ENCODE measurements around the gene DUSP10.

The DUSP10 gene

DNA sequence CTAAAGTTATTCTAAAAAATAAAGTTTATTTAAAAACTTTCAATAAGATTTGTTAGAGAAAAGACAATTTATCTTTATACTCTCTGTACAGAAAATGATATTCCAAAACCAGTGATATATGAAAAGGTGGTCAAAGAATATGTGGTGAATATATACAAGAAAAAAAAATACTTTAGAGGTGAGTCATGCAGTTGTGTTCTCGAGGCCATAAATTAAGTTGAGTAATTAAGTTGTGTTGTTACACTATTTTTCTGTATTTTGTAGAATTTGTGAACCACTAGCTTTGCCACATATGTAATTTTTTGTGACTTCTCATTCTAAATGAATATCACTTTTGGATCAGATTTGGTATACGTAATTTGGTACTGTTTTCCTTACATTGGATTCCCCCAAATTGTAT lies 23.6 kb upstream of the DUSP10 start:
- no peak for DNase-seq (ENCODE audit: low read depth, low spot score)

DNA sequence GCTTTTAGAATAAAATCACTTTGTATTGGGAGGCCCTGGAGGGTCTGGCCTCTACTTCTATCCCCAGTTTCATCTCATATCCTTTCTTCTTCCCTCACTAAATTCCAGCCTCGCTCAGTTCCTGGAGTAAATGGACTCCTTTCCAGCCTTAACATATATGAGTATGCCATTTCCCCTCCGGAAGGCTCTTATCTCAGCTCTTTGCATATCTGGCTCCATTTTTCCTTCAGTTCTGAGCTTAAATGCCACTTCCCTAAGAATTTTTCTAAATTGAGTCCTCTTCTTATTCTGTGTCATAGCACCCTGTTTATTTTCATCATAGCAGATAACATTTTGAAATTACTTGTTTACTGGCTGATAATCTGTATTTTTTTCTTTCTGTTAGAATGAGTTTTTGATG lies 20.2 kb upstream of the DUSP10 start:
- DNase-seq (ENCODE audit: low read depth, low spot score) = no peak

DNA sequence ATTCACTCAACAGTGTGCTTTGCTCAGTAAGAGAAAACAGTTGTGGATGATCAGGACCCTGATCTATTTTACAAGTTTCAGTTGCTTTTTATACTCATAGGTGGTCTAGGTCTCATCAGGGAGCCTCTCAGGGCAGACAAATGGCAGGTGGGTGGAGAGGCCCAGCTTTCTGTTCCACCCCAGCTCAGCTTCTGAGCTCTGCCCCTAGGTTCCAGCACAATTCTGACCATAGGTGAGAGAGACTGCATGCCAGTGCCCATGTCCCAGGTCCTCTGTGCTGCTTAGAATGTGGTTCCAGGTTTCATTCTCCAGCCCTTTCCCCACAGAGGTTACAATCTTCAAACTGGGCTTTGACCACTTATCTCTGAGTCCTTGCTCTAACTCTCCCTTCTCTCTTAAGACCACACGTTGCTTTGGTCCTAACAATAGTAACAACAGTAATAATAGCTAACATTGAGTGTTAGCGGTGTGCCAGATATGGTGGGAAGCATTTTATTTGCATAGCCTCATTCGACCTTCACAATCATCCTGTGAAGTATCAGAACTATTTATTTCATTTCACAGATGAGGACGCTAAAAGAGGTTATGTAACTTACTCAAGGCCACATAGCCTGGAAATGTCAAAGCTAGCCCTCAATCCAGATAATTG lies 19.6 kb upstream of the DUSP10 start:
- no peak for DNase-seq (ENCODE audit: low read depth, low spot score)

DNA sequence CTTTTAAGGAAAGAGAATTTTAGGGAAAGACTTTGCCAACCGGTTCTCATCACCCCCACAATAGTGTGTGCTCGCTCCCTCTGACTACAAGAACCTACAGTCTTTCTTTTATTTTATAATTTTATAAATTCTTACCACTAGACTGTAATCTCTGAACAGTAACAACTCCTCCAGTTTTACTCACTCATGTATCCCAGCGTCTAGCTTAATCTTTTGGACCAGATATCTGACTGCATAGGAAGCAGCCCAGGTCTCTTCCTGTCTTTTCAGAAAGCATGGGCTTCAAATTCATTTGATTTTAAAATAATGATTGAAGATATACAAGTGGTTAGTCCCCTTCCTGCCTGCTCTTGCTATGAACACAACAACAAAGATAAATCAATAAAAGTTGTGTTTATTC lies 19.0 kb upstream of the DUSP10 start:
- no peak for DNase-seq (ENCODE audit: low read depth, low spot score)

DNA sequence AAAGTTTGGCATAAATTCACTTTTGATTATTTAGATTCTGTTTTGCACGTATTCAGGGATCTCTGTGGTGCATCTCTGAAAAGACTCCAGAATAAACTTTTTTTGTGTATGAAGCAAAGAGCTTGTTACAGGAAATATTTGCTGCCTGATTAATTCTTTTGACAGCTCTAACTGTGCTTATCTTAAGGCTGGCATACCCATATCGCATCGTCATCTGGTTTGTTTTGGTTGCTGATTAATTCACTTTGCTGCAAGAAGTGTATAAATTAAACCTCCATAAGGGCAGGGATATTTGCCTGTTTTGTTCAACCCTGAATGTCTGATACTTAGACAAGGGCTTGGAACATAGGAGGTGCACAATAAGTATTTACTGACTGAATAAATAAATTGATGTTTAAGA lies 17.5 kb upstream of the DUSP10 start:
- DNase-seq (ENCODE audit: low read depth, low spot score) = no peak

DNA sequence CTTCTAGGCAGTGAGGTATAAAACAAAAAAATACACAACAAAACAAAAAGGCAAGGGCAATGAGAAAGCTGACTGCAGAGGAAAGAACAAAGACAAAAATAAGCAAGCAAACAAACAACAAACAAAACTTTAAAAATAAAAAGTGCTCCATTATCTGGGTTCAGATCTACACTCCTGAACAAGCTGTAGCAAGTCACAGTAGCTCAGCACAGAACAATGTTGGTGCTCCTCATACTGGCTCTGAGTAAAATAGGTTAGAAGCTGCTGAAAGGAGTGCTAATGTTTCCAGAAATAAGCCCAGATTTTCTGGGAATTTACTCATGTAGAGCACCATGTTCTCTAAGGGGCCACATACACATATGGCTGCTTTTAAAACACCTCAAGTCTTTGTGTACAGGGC lies 16.6 kb upstream of the DUSP10 start:
- DNase-seq (ENCODE audit: low read depth, low spot score) = no peak

DNA sequence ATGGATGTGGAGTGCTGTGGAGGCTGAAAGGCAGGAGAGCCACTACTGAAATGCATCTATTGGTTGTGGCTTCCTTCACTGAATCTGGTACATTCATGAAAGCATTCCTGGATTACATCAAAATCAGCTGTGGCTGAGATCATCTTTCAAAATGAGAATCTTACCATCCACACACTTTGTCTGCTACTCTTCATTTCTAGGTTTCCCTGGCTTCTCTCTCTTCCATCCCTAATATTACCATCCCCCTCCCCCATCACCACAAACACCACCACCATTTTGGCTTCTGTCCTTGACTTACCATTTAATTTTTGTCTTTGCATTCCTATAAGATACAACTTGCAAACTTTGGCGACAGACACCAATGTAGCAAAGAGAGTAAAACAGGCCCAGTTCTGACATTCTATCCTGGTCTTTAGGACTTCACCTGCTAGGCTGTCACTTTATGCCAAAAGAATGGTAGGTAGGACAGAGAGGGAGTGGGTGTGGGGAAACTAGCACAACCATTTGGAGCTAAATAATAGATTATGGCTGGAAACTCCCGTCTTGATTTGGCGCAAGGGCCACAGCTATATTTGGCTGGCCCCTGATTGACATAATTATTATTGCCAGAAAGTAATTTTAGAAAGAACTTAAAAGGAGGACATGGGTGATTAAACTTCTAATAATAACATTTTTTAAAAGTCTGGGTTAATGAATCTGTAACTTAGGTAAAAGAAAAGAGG lies 15.1 kb upstream of the DUSP10 start:
- no peak for DNase-seq (ENCODE audit: low read depth, low spot score)

DNA sequence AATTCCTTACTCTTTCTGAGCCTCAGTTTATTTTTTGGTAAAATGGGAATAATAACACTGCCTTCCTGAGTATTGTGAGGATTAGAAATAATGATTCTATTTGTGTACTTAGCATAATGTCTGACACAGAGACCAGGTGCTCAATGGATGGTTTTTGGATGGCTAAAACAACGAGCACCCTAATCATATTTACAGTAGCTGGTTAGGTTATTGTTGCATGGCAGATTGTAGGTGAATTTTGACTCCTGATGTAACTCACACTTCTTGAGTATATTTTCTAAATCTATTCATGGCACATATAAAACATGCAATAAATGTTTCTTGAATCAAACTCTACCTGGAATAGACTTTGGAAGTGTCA lies 11.9 kb upstream of the DUSP10 start:
- no peak for DNase-seq (ENCODE audit: low read depth, low spot score)

DNA sequence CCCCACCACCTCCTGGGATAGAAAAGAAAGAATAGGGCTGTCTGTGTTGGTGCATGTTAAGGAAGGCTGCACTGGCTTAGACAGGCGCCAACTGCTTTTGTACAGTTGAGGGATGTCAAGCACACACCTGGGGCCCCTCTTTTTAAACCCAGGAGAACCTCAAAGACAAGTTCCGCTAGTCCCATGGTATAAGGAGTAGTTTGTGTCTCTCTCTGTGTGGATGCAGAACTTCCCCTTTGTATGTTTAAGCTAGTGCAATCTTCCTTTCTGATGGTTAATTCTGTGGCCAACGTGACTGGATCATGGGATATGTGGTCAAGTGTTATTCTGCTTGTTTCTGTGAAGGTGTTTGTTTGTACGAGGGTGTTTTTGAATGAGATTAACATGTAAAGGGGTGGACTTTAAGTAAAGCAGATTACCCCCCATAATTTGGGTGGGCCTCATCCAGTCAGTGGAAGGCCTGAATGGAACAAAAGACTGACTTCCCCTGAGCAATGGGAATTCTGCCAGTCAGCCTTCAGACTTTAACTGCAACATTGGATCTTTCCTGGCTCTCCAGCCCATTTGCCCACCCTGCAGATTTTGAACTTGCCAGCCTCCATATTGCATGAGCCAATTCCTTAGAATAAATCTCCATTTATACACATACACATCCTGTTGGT lies 9.5 kb upstream of the DUSP10 start:
- no peak for DNase-seq (ENCODE audit: low read depth, low spot score)

DNA sequence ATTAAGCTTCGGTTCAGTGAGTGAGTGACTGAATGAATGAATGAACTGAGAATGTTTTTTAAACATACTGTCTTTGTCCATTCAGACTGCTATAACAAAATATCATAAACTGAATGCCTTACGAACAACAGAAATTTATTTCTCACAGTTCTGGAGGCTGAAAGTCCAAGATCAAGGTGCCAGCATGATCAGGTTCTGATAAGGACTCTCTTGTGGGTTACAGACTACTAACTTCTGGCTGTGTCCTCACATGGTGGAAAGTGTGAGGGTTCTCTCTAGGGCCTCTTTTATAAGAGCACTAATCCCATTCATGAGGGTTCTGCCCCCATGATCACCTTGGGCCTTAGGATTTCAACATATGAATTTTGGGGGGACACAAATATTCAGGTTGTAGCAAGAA lies 7.1 kb upstream of the DUSP10 start:
- no peak for DNase-seq (ENCODE audit: low read depth, low spot score)

DNA sequence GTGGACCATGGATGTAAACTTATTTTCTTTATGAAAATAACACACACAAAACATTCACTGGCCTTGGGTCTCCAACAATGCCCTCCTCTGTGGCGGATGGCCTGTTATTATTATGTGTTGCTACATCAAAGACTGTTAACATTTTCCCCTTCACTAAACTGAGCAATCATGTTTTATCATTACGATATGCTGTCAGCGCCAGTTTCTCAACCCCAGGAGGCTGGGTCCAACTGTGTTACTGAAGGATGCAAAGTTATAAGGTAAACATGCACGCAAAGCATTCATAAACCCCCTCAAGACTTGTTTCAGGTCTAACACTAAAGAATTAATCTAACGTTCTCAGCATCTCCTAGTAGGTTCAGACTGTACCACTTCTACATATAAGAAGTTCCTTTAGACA lies 6.0 kb upstream of the DUSP10 start:
- DNase-seq (ENCODE audit: low read depth, low spot score) = no peak

DNA sequence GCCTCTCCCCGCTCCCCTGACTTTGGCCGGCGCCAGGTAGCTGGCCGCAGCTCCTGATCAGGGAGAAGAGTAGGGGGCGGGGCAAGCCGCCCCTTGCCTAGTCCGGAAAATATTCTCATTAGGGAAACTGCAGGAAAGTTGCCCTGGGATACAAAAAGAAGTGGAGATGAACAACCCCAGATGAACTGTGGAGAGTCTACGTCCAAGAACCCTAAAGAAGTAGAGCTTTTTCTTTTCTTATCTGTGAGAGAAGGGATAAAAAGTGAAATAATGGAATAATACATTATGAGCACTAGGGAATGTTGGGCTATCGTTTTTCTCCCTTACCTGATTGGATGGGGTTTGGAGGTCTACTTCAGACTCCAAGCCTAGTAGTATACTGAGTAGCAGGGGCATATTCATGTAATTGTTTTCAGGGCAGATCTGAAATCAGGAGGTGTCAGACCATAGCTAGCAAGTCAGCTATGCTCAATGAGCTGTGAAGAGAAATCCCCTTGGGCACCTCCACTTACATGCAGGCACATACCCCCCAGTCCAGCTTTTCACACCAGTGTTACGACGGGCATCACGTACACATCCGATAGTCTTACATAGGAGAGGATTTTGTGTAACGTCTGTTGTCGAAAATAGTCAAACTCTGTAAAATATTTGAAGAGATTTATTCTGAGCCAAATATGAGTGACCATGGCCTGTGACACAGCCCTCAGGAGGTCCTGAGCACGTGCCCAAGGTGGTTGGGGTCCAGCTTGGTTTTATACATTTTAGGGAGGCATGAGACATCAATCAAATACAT lies 1.7 kb upstream of the DUSP10 start:
- no peak for DNase-seq (ENCODE audit: low read depth, low spot score)

DNA sequence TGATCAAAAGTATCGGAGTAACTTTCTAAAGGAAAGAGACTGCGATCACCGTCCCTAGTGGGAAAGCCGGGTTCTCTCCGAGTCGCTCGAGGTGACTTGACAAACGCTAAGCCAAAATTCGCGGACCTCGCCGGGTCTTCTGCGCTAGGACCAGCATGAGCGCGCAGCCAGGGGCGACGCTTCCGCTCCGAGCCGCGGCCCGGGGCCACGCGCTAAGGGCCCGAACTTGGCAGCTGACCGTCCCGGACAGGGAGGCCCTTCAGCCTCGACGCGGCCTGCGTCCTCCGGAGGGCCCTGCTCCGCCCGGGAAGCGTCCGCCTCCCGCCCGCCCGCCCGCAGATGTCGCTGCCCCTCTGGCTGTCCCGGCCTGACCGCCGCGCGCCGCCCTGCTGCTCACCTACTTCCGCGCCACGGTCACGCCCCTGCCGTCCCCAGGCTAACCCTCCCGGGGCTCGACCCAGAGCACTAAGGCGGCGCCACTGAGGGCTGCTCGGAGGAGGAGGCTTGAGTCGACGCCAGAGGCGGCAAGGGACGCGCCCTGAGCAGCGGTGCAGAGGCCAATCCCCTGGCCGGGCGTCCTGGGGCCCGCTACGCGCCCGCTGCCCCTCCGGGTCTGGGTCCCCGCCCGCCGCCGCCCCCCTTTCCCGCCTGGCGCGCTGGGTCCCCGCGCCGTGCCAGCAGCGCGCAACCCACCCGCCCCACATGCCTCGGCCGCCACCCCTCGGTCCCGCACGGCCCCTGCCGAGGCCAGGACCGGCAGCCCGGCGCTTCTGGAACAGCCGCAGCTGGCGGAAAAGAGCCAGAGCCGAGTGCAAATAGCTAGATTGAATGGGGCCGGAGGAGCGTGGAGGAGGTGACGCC lies 896 bp upstream of the DUSP10 start:
- DNase-seq (ENCODE audit: low read depth, low spot score) = no peak

DNA sequence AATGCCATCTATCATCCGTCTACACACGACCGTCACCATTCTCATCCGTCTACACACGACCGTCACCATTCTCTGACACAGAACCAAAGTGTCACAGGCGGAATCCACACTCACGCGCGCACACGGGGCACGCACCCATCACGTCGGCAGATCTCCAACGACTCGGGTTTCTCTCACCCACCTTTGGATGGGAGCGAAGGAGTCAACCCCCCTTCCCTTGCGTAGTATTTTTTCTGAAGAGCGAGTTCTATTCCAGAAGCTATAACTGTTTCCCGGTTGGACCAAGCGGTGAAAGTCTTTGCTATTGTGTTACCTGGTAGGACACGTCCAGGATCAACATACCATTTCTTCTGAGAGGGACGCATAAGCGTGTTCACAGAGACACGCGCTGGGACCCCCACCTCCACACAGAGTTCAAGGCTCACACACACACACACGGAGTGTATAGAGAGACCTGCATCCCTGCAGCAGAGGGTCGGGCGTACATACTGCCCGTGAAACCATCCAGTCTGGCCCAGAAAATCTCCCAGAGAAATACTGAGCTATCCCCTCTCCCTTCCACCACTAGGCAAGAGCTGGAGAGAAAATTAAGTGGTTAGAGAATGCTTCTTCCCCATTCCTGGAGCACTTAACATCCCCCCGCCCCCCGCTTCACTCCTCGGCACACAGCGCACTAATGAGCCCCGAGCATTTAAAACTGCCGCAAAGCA lies 741 bp downstream of the DUSP10 start:
- DNase-seq (ENCODE audit: low read depth, low spot score) = no peak

DNA sequence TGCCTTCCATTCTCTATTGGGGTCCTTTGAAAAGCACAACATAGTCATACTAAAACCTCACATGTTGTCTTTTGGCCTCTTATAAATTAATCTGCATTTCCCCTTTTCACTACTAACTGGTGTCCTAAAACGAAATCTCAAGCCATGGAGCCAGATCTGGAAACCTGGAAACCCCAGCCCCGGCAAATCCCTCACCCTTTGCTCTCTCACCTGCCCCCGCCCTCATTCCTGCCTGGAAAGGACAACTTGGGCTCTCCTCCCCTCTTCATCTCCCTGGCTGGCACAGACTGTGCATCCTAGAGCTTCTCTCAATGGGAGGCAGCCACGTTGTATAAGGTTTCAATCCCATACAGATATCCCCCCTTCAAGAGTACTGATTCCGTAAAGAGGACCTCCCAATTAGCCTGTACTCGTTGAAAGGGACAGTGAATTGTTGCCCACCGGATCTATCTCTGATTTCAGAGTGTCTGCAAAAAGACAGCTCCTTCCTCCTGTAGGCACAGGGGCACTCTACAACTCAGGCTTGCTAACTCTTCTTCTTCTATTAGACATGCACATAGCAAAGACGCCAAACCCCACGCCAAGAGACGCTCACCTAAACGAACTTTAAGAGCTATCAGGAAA lies 1.4 kb downstream of the DUSP10 start:
- DNase-seq (ENCODE audit: low read depth, low spot score) = no peak

DNA sequence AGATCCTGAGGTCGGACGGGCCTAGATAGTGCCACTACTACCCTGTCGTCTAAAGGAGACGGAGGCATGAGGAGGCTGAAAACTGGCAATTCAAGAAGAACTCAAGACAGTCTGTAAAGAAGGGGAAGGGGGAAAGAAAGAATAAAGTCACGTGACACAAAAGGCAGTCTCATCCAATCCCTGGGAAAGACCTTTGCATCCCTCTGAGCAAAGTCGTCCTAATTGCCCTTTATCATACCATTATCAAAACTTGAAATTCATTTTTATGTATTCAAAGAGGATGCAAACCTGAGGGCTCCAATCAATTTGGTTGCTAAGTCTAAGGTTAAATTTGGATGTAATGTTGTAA lies 2.2 kb downstream of the DUSP10 start:
- DNase-seq (ENCODE audit: low read depth, low spot score) = no peak

DNA sequence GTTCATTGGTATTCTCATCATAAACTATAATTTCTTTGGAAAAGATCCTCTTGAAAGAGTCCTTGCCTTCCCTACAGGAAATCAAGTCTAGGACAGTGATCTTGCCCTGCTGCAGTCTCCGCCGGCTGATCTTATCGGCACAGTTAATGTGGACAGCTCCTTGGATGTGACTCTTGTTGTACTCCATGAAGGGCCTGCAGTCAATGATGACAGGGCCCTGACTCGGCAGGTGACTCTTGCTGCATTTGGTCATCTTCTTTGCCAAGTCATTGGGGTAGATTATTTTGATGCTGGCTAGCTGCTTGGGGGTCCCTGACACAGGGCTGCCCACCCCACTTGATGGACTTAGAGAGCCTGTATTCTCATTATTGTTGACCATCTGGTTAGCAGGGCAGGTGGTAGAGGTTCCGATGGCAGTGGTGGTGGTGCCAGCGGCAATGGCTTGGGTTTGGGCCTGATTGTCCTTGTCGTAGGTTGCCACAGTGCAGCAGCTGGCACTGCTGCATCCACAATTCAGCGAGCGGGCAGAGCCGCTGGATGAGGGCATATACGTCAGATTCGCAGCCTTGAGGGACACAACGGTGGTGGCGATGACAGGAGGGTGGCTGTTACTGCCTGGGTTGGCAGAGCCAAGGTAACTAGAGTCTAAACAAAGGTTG lies 2.7 kb downstream of the DUSP10 start:
- DNase-seq (ENCODE audit: low read depth, low spot score) = no peak

DNA sequence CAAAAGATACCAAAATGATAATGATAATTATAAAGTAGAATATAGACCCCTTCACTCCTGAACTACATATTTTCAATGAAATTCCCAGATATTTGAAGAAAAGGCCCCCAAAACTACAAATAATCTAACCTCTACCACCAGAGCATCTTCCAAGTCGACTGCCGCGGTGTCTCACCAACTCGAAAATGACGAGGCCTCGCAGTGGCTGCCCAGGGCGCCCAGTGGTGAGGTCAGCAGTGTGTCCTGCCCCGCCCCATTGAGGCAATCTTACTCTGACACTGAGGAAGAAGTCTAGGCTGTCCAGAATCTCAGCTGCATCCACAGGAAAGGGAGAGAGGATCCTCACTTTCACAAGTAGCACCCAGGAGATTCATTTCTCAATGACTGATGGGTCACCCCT lies 5.2 kb downstream of the DUSP10 start:
- DNase-seq (ENCODE audit: low read depth, low spot score) = no peak

DNA sequence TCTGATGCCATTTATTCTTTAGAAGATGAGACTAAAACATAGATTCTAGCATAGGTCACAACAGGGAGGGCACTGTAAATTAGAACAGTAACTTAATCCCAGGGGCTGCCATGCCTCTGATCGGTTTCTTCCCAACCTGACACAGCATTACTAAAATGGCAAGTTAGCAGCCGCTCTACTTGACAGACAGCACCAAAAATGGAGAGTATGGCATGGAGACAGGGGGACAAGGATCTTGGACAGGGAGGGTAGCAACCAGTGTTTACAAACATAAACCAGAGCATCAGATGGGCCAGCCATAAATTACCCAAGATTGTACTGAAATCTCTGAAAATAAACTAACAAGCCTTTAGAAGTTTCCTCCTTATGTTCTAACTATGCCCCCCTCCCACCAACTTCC lies 5.9 kb downstream of the DUSP10 start:
- DNase-seq (ENCODE audit: low read depth, low spot score) = no peak

DNA sequence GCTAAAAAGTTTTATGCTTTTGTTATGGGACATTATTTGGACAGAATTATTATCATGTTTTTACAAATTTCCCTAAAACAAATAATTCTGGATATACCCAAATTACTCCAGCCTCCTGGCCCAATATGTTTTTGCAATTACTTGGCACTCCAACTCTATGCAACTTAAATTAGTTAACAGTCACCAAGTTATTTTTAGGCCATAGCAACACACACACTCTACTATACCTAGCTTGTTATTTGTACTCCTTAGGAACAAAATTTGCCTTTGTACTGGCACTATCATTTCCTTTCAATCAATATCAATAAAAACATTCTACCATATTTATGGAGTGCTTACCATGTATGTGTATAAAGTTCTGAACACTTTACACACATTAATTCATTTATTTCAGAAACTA lies 7.7 kb downstream of the DUSP10 start:
- no peak for DNase-seq (ENCODE audit: low read depth, low spot score)
